Central memory CD8-positive, alpha-beta T cell (primary cell): ENCODE data around the gene FAM222B.
A peak's percentile ranks its signal among the peaks of the same experiment; 100 is the strongest.
"Not testable (repeated sequence)": the region's sequence is repeated elsewhere in the genome, so short reads cannot be mapped to it uniquely, and the experiment has no call there.

Experiments
- ATAC-seq: fragments of 150-1000 bp; cut with Tn5 transposase; replicated peaks from 2 replicates; pipeline ENCODE4 v1.10.0; 2022; ENCODE audit warnings: mild to moderate bottlenecking, moderate FRiP score, moderate number of reproducible peaks; ENCODE audit not compliant: poor library complexity, severe bottlenecking; ENCODE audit errors: extremely low read depth
- DNase-seq, 2 donors: peaks; one replicate each; pipeline ENCODE4 v3.0.0; 2021; ENCODE audit warnings: low spot score in 2 of 2
- H3K27ac Mint-ChIP-seq: one replicate; pipeline ENCODE4 v1.8.0; 2022; ENCODE audit warnings: low read depth, mild to moderate bottlenecking, moderate library complexity, mixed read lengths
- H3K27me3 Mint-ChIP-seq: one replicate; pipeline ENCODE4 v1.8.0; 2022; ENCODE audit warnings: mixed read lengths
- H3K36me3 Mint-ChIP-seq: one replicate; pipeline ENCODE4 v1.8.0; 2022; ENCODE audit warnings: mild to moderate bottlenecking, moderate library complexity, mixed read lengths; ENCODE audit not compliant: insufficient read depth
- H3K4me1 Mint-ChIP-seq: one replicate; pipeline ENCODE4 v1.8.0; 2022; ENCODE audit warnings: mixed read lengths
- H3K4me3 Mint-ChIP-seq: one replicate; pipeline ENCODE4 v1.8.0; 2022; ENCODE audit warnings: mild to moderate bottlenecking, moderate library complexity, mixed read lengths
- H3K9me3 Mint-ChIP-seq: one replicate; pipeline ENCODE4 v1.8.0; 2022; ENCODE audit warnings: mixed read lengths

FAM222B gene

GRCh38 chr17:28816540-28816939 lies 26.1 kb downstream of the FAM222B start:
- Mint-ChIP-seq H3K27me3 (no peaks in the 10 kb centered on the region), H3K27ac (peak overlapping the region; percentile 46), H3K4me1 (peaks cover 17% of the 10 kb centered on the region), H3K36me3 (peaks cover 11% of the 10 kb centered on the region), H3K4me3 (no peak overlapping the region), H3K9me3 (no peaks in the 10 kb centered on the region)
- DNase-seq (no peak), ATAC-seq (no peak)

- peak overlapping the region; percentile 89 for H3K4me3 Mint-ChIP-seq
- no peaks in the 10 kb centered on the region for H3K27me3 Mint-ChIP-seq
- H3K9me3 Mint-ChIP-seq = no peaks in the 10 kb centered on the region
- DNase-seq = no peak
- peak overlapping the region; percentile 79 for H3K27ac Mint-ChIP-seq
- H3K4me1 Mint-ChIP-seq = peaks cover 18% of the 10 kb centered on the region
- peak; percentile 70 for ATAC-seq
- peaks cover 13% of the 10 kb centered on the region for H3K36me3 Mint-ChIP-seq
Observed at GRCh38 chr17:28812748-28813377, 29.7 kb downstream of the FAM222B start.

- Mint-ChIP-seq H3K36me3 (peaks cover 11% of the 10 kb centered on the region), H3K9me3 (no peaks in the 10 kb centered on the region), H3K4me1 (peaks cover 19% of the 10 kb centered on the region), H3K27me3 (no peaks in the 10 kb centered on the region), H3K4me3 (peak overlapping the region; percentile 89), H3K27ac (peak overlapping the region; percentile 79)
- DNase-seq = peak; percentile 84 to 92
- peak; percentile 99 for ATAC-seq
Observed at GRCh38 chr17:28812091-28812747, 30.4 kb downstream of the FAM222B start.

- ATAC-seq (no peak), DNase-seq (no peak)
- Mint-ChIP-seq H3K9me3 (no peaks in the 10 kb centered on the region), H3K4me3 (peak overlapping the region; percentile 89), H3K36me3 (peaks cover 13% of the 10 kb centered on the region), H3K27ac (peak overlapping the region; percentile 79), H3K4me1 (peaks cover 19% of the 10 kb centered on the region), H3K27me3 (no peaks in the 10 kb centered on the region)
Observed at GRCh38 chr17:28811651-28812090, 30.9 kb downstream of the FAM222B start.

GRCh38 chr17:28810437-28810836 lies 32.2 kb downstream of the FAM222B start:
- Mint-ChIP-seq H3K9me3 (no peaks in the 10 kb centered on the region), H3K36me3 (peaks cover 20% of the 10 kb centered on the region), H3K27me3 (no peaks in the 10 kb centered on the region), H3K27ac (no peak overlapping the region), H3K4me3 (no peak overlapping the region), H3K4me1 (peaks cover 19% of the 10 kb centered on the region)
- DNase-seq (no peak), ATAC-seq (no peak)

GRCh38 chr17:28807925-28808634 lies 34.5 kb downstream of the FAM222B start:
- Mint-ChIP-seq H3K27ac (no peak overlapping the region), H3K4me3 (no peak overlapping the region), H3K9me3 (no peaks in the 10 kb centered on the region), H3K27me3 (no peaks in the 10 kb centered on the region), H3K36me3 (peaks cover 24% of the 10 kb centered on the region), H3K4me1 (peaks cover 17% of the 10 kb centered on the region)
- DNase-seq (no peak), ATAC-seq (no peak)

GRCh38 chr17:28796062-28796461 lies 46.5 kb downstream of the FAM222B start:
- no peak for DNase-seq
- no peaks in the 10 kb centered on the region for H3K9me3 Mint-ChIP-seq
- no peak for ATAC-seq
- H3K4me3 Mint-ChIP-seq = no peak overlapping the region
- H3K27me3 Mint-ChIP-seq = no peaks in the 10 kb centered on the region
- H3K36me3 Mint-ChIP-seq = peaks cover 6% of the 10 kb centered on the region
- H3K27ac Mint-ChIP-seq = no peak overlapping the region
- H3K4me1 Mint-ChIP-seq = peaks cover 8% of the 10 kb centered on the region

GRCh38 chr17:28794846-28795441 lies 47.6 kb downstream of the FAM222B start:
- H3K27me3 Mint-ChIP-seq, ATAC-seq, H3K27ac Mint-ChIP-seq: not testable (repeated sequence)

GRCh38 chr17:28792877-28793661 lies 49.5 kb downstream of the FAM222B start:
- Mint-ChIP-seq H3K4me3 (no peak overlapping the region), H3K27ac (no peak overlapping the region), H3K36me3 (peaks cover 10% of the 10 kb centered on the region), H3K9me3 (no peaks in the 10 kb centered on the region), H3K4me1 (peaks cover 8% of the 10 kb centered on the region), H3K27me3 (no peaks in the 10 kb centered on the region)
- ATAC-seq (no peak), DNase-seq (no peak)

More at GRCh38 chr17:28794846-28795441, 47.6 kb downstream of the FAM222B start:
- not testable (repeated sequence) for H3K4me3 Mint-ChIP-seq, DNase-seq, H3K9me3 Mint-ChIP-seq, H3K36me3 Mint-ChIP-seq, H3K4me1 Mint-ChIP-seq

- ATAC-seq (no peak), DNase-seq (no peak)
- H3K4me3 Mint-ChIP-seq = no peak overlapping the region
- H3K27me3 Mint-ChIP-seq = no peaks in the 10 kb centered on the region
- H3K9me3 Mint-ChIP-seq = no peaks in the 10 kb centered on the region
- H3K36me3 Mint-ChIP-seq = peaks cover 9% of the 10 kb centered on the region
- peaks cover 4% of the 10 kb centered on the region for H3K4me1 Mint-ChIP-seq
- H3K27ac Mint-ChIP-seq = no peak overlapping the region
Observed at GRCh38 chr17:28788100-28788499, 54.5 kb downstream of the FAM222B start.

GRCh38 chr17:28783161-28783560 lies 59.4 kb downstream of the FAM222B start:
- Mint-ChIP-seq H3K4me3 (no peak overlapping the region), H3K27me3 (no peaks in the 10 kb centered on the region), H3K27ac (no peak overlapping the region), H3K9me3 (no peaks in the 10 kb centered on the region), H3K4me1 (peaks cover 22% of the 10 kb centered on the region), H3K36me3 (peaks cover 5% of the 10 kb centered on the region)
- ATAC-seq (no peak), DNase-seq (no peak)

- not testable (repeated sequence) for H3K9me3 Mint-ChIP-seq, DNase-seq, ATAC-seq, H3K27me3 Mint-ChIP-seq, H3K36me3 Mint-ChIP-seq, H3K27ac Mint-ChIP-seq, H3K4me3 Mint-ChIP-seq
- H3K4me1 Mint-ChIP-seq = peaks cover 38% of the 10 kb centered on the region
Observed at GRCh38 chr17:28779601-28780000, 63.0 kb downstream of the FAM222B start.
